Psoas muscle (tissue), 8 donors: ENCODE data around the gene KIN. TPM values are rescaled to one million over a fixed set of nuclear protein-coding genes. Genes with fewer than 3 reads are reported as not detected.
"Not testable (repeated sequence)": the region's sequence is repeated elsewhere in the genome, so short reads cannot be mapped to it uniquely, and the experiment has no call there.

Source experiments
- ATAC-seq, 4 donors: fragments of 200-7000 bp; cut with Tn5 transposase; one replicate each; pipeline ENCODE4 v1.9.1; 2020; ENCODE audit warnings: moderate library complexity in 3 of 4, mild to moderate bottlenecking in 2 of 4
- DNase-seq, 2 donors: peaks; one replicate each; pipeline ENCODE4 v3.0.0-alpha.2; 2020
- H3K27ac ChIP-seq: fragments of 200-600 bp; one replicate; pipeline ENCODE4 v1.8.0; 2022
- H3K27me3 ChIP-seq, 3 donors: fragments of 200-600 bp in 1 of 3; one replicate each; pipeline versions ENCODE4 v1.6.1 to v1.8.0; 2013 to 2022; ENCODE audit warnings: low read length in 2 of 3, mild to moderate bottlenecking in 2 of 3, moderate library complexity in 1 of 3; ENCODE audit not compliant: insufficient read depth in 3 of 3
- H3K36me3 ChIP-seq, 2 donors: fragments of 200-600 bp in 1 of 2; one replicate each; pipeline versions ENCODE4 v1.6.1 to v1.8.0; 2013 to 2022; ENCODE audit warnings: low read depth in 1 of 2, mild to moderate bottlenecking in 1 of 2, moderate library complexity in 1 of 2; ENCODE audit not compliant: insufficient read depth in 1 of 2
- H3K4me1 ChIP-seq: fragments of 200-600 bp; one replicate; pipeline ENCODE4 v1.8.0; 2022
- H3K4me3 ChIP-seq: fragments of 200-600 bp; one replicate; pipeline ENCODE4 v1.8.0; 2022; ENCODE audit warnings: mild to moderate bottlenecking
- H3K9me3 ChIP-seq: fragments of 200-600 bp; one replicate; pipeline ENCODE4 v1.8.0; 2022
- WGBS, 3 donors: extraction: QIAGEN DNeasy Blood & Tissue Kit; methylation state at CpG; one replicate each; pipeline versions ENCODE4 v1.1.6 to v1.1.7; 2013; 5-methylcytosine and 5-hydroxymethylcytosine counted together
- intact Hi-C, 2 donors: fragments of 100-400 bp; cut with DNase I; formaldehyde crosslinking; loops; one replicate each; pipeline versions ENCODE4 v1.11.0 to v1.14.2; 2022
- polyA plus RNA-seq, 3 donors: library from polyadenylated mRNA; stranded (reverse); fragments of 200-250 nt; gene quantifications; one replicate each; pipeline ENCODE4 v1.2.3, GENCODE V29; 2013
- total RNA-seq, 4 donors: library from RNA; stranded (reverse); fragmentation: NEBNext Ultra II Directional in 2 of 4; extraction: Animal tissue kit (Norgen Biotek cat#: 25700) in 2 of 4; gene quantifications; one replicate each; pipeline versions ENCODE4 v1.2.1 to v1.2.4, GENCODE V29; 2021 to 2023
- TF ChIP-seq, protein P1 (sequence below): fragments of 200-600 bp; IDR thresholded peaks from one replicate; pipeline ENCODE4 v1.8.0; 2022; ENCODE audit warnings: antibody characterized with exemption
- donor health status: healthy with polysubstance abuse.
- donor health status: DM: no; HTN: no; CAD: no; lungs with moderate emphysema.
- donor health status: Bipolar disorder and iron deficiency.
- donor health status: healthy.
- donor health status: DM: yes; HTN: yes; CAD: no.
- donor health status: DM: no; HTN: no; CAD: no.
- donor health status: DM: no; HTN: no; CAD: no.
- donor health status: DM: yes; HTN: yes; CAD: no.

KIN gene
- total and polyA plus RNA-seq, 7 donors = 5.5 to 11.1 (median 7.1) TPM

- Histone ChIP-seq H3K27ac (no peak overlapping the region), H3K9me3 (no peaks in the 10 kb centered on the region), H3K27me3 (no peaks in the 10 kb centered on the region), H3K4me3 (no peak overlapping the region), H3K4me1 (no peaks in the 10 kb centered on the region), H3K36me3 (no peaks in the 10 kb centered on the region)
- DNase-seq (no peak), ATAC-seq (no peak)
- TF ChIP-seq, protein P1, sequence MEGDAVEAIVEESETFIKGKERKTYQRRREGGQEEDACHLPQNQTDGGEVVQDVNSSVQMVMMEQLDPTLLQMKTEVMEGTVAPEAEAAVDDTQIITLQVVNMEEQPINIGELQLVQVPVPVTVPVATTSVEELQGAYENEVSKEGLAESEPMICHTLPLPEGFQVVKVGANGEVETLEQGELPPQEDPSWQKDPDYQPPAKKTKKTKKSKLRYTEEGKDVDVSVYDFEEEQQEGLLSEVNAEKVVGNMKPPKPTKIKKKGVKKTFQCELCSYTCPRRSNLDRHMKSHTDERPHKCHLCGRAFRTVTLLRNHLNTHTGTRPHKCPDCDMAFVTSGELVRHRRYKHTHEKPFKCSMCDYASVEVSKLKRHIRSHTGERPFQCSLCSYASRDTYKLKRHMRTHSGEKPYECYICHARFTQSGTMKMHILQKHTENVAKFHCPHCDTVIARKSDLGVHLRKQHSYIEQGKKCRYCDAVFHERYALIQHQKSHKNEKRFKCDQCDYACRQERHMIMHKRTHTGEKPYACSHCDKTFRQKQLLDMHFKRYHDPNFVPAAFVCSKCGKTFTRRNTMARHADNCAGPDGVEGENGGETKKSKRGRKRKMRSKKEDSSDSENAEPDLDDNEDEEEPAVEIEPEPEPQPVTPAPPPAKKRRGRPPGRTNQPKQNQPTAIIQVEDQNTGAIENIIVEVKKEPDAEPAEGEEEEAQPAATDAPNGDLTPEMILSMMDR = no peak
- 82 to 88% (median 87%) methylated on average over 4 of the region's 4 CpGs for WGBS, 3 donors
- intact Hi-C loops = no loop called here
Observed at GRCh38 chr10:7718685-7719084, 69.1 kb downstream of the KIN start.

DNA sequence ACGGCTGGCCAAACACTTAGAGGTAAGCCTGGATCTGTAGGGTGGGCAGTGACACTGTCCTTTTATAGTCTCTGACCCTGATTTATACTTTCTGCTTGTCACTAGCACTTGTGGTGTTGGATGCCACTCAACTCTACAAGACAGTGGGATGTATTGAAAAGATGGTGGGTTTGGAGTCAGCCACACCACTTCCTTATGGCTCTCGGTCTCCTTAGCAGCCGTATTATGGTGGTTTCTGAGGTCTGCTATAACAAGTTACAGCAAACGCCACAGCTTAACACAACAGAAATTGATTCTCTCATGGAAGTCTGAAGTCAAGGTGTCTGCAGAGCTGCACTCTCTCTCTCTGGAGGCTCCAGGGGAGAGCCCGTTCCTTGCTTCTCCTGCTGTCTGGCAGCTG is 70.0 kb downstream of the KIN start:
- TF ChIP-seq, protein P1 = no peak
- WGBS, 3 donors = 77 to 93% (median 82%) methylated on average over 5 of the region's 5 CpGs
- DNase-seq (no peak), ATAC-seq (no peak)
- intact Hi-C loops = no loop called here
- H3K4me3 ChIP-seq = no peak overlapping the region
- no peaks in the 10 kb centered on the region for H3K9me3 ChIP-seq
- no peak overlapping the region for H3K27ac ChIP-seq
- H3K36me3 ChIP-seq = no peaks in the 10 kb centered on the region
- no peaks in the 10 kb centered on the region for H3K27me3 ChIP-seq
- no peaks in the 10 kb centered on the region for H3K4me1 ChIP-seq

GRCh38 chr10:7715515-7715914 is 72.3 kb downstream of the KIN start:
- no peak for ATAC-seq
- Histone ChIP-seq H3K4me1 (no peaks in the 10 kb centered on the region), H3K9me3 (no peaks in the 10 kb centered on the region), H3K27ac (no peak overlapping the region), H3K36me3 (no peaks in the 10 kb centered on the region), H3K4me3 (no peak overlapping the region), H3K27me3 (no peaks in the 10 kb centered on the region)
- DNase-seq = no peak
- 82 to 91% (median 89%) methylated on average over 7 of the region's 7 CpGs for WGBS, 3 donors
- intact Hi-C loops = no loop called here
- TF ChIP-seq, protein P1 = no peak

DNA sequence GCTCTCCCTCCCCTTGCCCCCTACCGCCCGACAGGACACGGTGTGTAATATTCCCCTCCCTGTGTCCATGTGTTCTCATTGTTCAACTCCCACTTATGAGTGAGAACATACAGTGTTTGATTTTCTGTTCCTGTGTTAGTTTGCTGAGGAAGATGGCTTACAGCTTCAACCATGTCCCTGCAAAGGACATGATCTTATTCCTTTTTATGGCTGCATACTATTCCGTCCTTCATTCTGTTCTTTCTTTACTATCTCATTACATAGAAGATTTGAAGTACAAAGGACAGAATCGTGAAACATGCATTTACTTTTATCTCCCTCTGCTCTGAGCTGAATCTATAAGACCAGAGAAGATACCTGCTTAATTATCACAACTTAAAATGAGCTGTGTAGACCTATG is 76.7 kb downstream of the KIN start:
- ATAC-seq, H3K4me1 ChIP-seq, H3K27ac ChIP-seq: not testable (repeated sequence)

GRCh38 chr10:7710446-7710845 is 77.3 kb downstream of the KIN start:
- ATAC-seq (no peak), DNase-seq (no peak)
- TF ChIP-seq, protein P1 = no peak
- H3K9me3 ChIP-seq = no peaks in the 10 kb centered on the region
- peaks cover 0 to 13% (median 3%) of the 10 kb centered on the region in 3 donors for H3K27me3 ChIP-seq
- no peak overlapping the region for H3K27ac ChIP-seq
- no peaks in the 10 kb centered on the region for H3K4me1 ChIP-seq
- H3K36me3 ChIP-seq = no peaks in the 10 kb centered on the region
- no peak overlapping the region for H3K4me3 ChIP-seq
- 77 to 86% (median 86%) methylated on average over 1 of the region's 1 CpG for WGBS, 3 donors
- intact Hi-C loops = loop anchor here in 1 of 2 donors (5.0 kb wide), 1 partner anchor 1577 kb away; no protein-coding TSS in a partner anchor

More for the DNA sequence above, 76.7 kb downstream of the KIN start:
- H3K27me3 ChIP-seq, H3K36me3 ChIP-seq, DNase-seq, H3K4me3 ChIP-seq, H3K9me3 ChIP-seq: not testable (repeated sequence)
- WGBS, 3 donors = 78 to 88% (median 81%) methylated on average over 5 of the region's 5 CpGs
- intact Hi-C loops = loop anchor here in 1 of 2 donors (5.0 kb wide), 1 partner anchor 1576 kb away; no protein-coding TSS in a partner anchor
